ENCODE results near the gene DPP8.

DNA sequence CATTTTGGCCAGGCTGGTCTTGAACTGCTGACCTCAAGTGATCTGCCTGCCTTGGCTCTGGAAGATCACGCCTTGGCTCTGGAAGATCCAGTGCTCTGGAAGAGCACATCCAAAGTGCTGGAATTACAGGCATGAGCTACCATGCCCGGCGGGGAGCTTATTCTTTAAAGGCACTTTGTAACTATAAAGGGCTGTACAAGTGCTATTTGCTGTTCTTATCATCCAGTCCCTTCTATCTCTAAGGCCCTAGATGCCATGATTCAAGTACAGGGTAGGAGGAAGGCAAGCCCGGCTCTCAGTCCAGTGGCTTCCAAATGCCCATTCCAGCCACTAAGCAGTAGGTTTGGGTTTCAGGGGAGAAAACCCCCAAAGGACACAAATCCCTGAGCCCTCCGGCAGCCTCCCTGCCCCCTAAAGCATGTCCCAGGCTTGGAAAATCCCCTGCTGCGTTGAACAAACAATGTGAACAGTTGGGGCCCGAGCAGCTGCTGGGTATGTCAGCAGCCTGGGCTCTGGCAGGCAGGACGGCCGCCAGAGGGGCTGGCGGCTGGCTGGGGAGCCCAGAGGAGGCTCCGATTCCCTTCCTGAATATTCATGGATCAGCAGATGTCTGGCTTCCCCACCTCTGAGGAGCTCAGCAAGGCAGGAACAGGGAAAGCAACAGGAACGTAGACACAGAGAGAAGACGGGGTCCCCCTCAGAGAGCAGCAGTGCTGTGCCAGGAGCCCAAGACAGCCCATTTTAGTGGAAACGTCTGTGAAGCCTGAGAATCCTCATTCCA lies 102.5 kb downstream of the DPP8 start:
- TF ChIP-seq, protein P1, sequence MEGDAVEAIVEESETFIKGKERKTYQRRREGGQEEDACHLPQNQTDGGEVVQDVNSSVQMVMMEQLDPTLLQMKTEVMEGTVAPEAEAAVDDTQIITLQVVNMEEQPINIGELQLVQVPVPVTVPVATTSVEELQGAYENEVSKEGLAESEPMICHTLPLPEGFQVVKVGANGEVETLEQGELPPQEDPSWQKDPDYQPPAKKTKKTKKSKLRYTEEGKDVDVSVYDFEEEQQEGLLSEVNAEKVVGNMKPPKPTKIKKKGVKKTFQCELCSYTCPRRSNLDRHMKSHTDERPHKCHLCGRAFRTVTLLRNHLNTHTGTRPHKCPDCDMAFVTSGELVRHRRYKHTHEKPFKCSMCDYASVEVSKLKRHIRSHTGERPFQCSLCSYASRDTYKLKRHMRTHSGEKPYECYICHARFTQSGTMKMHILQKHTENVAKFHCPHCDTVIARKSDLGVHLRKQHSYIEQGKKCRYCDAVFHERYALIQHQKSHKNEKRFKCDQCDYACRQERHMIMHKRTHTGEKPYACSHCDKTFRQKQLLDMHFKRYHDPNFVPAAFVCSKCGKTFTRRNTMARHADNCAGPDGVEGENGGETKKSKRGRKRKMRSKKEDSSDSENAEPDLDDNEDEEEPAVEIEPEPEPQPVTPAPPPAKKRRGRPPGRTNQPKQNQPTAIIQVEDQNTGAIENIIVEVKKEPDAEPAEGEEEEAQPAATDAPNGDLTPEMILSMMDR (IDR thresholded peaks at IDR 0.05 in 2 of 3, conservative IDR thresholded peaks at IDR 0.05 in 1 of 3; ENCODE audit: control insufficient read depth in 2 of 3, extremely low read depth in 1 of 3, insufficient read depth in 1 of 3, low read depth in 3 of 3, low read length in 3 of 3) = no peak
- no peak for TF ChIP-seq CREB1 (IDR thresholded peaks at IDR 0.05; ENCODE audit: low read depth)
- TF ChIP-seq EP300 (IDR thresholded peaks at IDR 0.05; ENCODE audit: borderline replicate concordance in 1 of 2, control insufficient read depth in 1 of 2, low read depth in 2 of 2, low read length in 2 of 2) = no peak
- TF ChIP-seq TBL1XR1 (IDR thresholded peaks at IDR 0.05; ENCODE audit: low read depth, low read length) = no peak
- no peak for TF ChIP-seq SMC3 (IDR thresholded peaks at IDR 0.05; ENCODE audit: borderline replicate concordance, low read length)
- no peak for TF ChIP-seq PML (IDR thresholded peaks at IDR 0.05; ENCODE audit: low read length)
- no peak for TF ChIP-seq POLR2A (IDR thresholded peaks at IDR 0.05; ENCODE audit: low read depth, low read length)
- TF ChIP-seq SUPT20H (IDR thresholded peaks at IDR 0.05; ENCODE audit: borderline replicate concordance, control insufficient read depth, low read depth, low read length) = no peak
- TF ChIP-seq STAT1 (conservative IDR thresholded peaks at IDR 0.05) = no peak
- no peak for TF ChIP-seq NFYB (IDR thresholded peaks at IDR 0.05; ENCODE audit: insufficient read depth, low read depth, low read length)
- TF ChIP-seq EZH2 (IDR thresholded peaks at IDR 0.05; ENCODE audit: borderline replicate concordance, control insufficient read depth, low read depth, low read length) = no peak
- no peak for TF ChIP-seq BHLHE40 (IDR thresholded peaks at IDR 0.05; ENCODE audit: borderline replicate concordance in 1 of 2, low read depth in 2 of 2, low read length in 1 of 2)
- TF ChIP-seq, protein P2, sequence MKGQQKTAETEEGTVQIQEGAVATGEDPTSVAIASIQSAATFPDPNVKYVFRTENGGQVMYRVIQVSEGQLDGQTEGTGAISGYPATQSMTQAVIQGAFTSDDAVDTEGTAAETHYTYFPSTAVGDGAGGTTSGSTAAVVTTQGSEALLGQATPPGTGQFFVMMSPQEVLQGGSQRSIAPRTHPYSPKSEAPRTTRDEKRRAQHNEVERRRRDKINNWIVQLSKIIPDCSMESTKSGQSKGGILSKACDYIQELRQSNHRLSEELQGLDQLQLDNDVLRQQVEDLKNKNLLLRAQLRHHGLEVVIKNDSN (IDR thresholded peaks at IDR 0.05; ENCODE audit: borderline replicate concordance, extremely low read length, insufficient read depth, low read depth, low read length) = no peak
